ENCODE data around the gene AVPR2. TPM values are rescaled to one million over a fixed set of nuclear protein-coding genes. Genes with fewer than 3 reads are reported as not detected.

The AVPR2 gene
- total RNA-seq, 1 experiment from 2014 or later = not detected

- Histone ChIP-seq H3K4me2 (ENCODE audit: low read length) (no peak overlapping the region), H3K79me2 (ENCODE audit: low read length) (no peaks in the 10 kb centered on the region), H3K36me3 (ENCODE audit: low read depth, low read length) (no peaks in the 10 kb centered on the region), H3F3A (ENCODE audit: low read length, unreplicated experiment) (no peaks in the 10 kb centered on the region), H3K9me2 (replicated peaks; ENCODE audit: low read length) (no peaks in the 10 kb centered on the region), H3K27ac (ENCODE audit: low read length) (no peak overlapping the region), H3K4me3 (ENCODE audit: low read length) (no peak overlapping the region), H3K27me3 (ENCODE audit: low read length) (no peaks in the 10 kb centered on the region), H4K20me1 (ENCODE audit: low read length) (no peaks in the 10 kb centered on the region), H3K9ac (ENCODE audit: low read length) (no peak overlapping the region), H3K4me1 (ENCODE audit: insufficient read depth, low read length) (no peaks in the 10 kb centered on the region), H3K9me3 (ENCODE audit: low read length) (no peaks in the 10 kb centered on the region), H2AFZ (ENCODE audit: low read length) (no peak overlapping the region)
- BruUV-seq (replicated peaks) = no TSS peak
- intact Hi-C loops (cut with micrococcal nuclease) = no loop called here
- CTCF ChIA-PET = no interaction called here
- POLR2A ChIA-PET (ENCODE audit: unreplicated experiment) = no interaction called here
- TF ChIP-seq EZH2 (IDR thresholded peaks at IDR 0.05; ENCODE audit: low read length, unreplicated experiment) (no peak), EZH2phosphoT487 (IDR thresholded peaks at IDR 0.05; ENCODE audit: borderline replicate concordance, low read length) (no peak), CTCF (conservative IDR thresholded peaks at IDR 0.05; ENCODE audit: low read depth, low read length) (no peak)
- DNase-seq (no peak), ATAC-seq (no peak)
Observed at GRCh38 chrX:153920546-153920945, 16.1 kb downstream of the AVPR2 start.

- DNase-seq = no peak
- no peaks in the 10 kb centered on the region for H3K9me2 ChIP-seq (replicated peaks; ENCODE audit: low read length)
- H4K20me1 ChIP-seq (ENCODE audit: low read length) = no peaks in the 10 kb centered on the region
- no peak overlapping the region for H3K4me2 ChIP-seq (ENCODE audit: low read length)
- H3K4me1 ChIP-seq (ENCODE audit: insufficient read depth, low read length) = no peaks in the 10 kb centered on the region
- no peak overlapping the region for H2AFZ ChIP-seq (ENCODE audit: low read length)
- no peak for ATAC-seq
- CTCF ChIA-PET = no interaction called here
- intact Hi-C loops (cut with micrococcal nuclease) = no loop called here
- TF ChIP-seq EZH2 (IDR thresholded peaks at IDR 0.05; ENCODE audit: low read length, unreplicated experiment) (no peak), EZH2phosphoT487 (IDR thresholded peaks at IDR 0.05; ENCODE audit: borderline replicate concordance, low read length) (no peak), CTCF (conservative IDR thresholded peaks at IDR 0.05; ENCODE audit: low read depth, low read length) (no peak)
- H3K36me3 ChIP-seq (ENCODE audit: low read depth, low read length) = no peaks in the 10 kb centered on the region
- H3K27me3 ChIP-seq (ENCODE audit: low read length) = no peaks in the 10 kb centered on the region
- BruUV-seq (replicated peaks) = no TSS peak
- H3K9me3 ChIP-seq (ENCODE audit: low read length) = no peaks in the 10 kb centered on the region
- H3K4me3 ChIP-seq (ENCODE audit: low read length) = no peak overlapping the region
- no peak overlapping the region for H3K27ac ChIP-seq (ENCODE audit: low read length)
- POLR2A ChIA-PET (ENCODE audit: unreplicated experiment) = no interaction called here
- H3K9ac ChIP-seq (ENCODE audit: low read length) = no peak overlapping the region
- H3K79me2 ChIP-seq (ENCODE audit: low read length) = no peaks in the 10 kb centered on the region
- H3F3A ChIP-seq (ENCODE audit: low read length, unreplicated experiment) = no peaks in the 10 kb centered on the region
Observed at GRCh38 chrX:153921070-153921469, 16.6 kb downstream of the AVPR2 start.

DNA sequence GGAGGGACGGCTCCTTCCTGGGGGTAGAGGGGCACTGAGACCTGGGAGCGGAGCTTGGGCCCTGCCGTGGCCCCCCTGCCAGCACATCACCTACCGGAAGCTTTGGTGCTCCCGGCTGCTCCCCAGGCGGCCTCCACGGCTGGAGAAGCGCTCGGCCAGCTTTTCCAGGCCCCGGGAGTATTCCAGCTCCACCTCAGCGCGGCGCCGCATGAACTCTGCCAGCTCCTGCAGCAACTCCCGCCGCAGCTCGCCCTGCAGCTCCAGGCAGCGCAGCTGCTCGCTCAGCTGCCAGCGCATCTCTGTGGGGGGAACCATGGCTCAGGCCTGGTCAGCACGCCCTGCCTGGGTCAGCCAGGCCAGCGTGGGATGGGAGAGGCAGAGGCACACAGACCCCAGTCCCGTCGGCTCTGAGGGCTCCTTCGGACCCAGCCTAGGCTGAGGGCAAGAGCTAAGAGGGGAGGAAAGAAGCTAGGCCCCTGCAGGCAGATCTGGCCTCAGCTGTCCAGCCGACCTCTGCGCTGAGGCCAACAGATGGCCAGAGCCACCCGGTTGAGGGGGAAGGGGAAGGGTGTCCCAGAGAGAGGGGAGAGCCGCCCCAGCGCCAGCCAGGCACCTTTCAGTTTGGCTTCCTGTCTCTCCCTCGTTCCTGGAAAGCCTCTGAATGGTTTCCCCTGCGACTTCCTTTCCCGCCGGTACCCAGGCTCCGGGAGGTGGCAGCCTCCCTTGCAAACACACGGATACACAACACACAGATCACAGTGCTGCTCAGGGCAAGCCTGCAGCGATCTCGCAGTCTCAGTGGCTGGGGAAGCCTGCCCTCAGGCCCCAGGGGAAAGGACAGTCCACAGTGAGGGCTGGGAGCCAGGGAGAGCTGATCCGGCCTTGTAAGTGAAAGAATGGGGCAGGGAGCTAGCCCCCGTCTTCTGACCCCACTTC, 17.3 kb downstream of the AVPR2 start:
- no peak overlapping the region for H3K27ac ChIP-seq (ENCODE audit: low read length)
- no TSS peak for BruUV-seq (replicated peaks)
- peak; percentile 16; the same call in 1 of the 2 replicates for ATAC-seq
- no peaks in the 10 kb centered on the region for H3K27me3 ChIP-seq (ENCODE audit: low read length)
- no peak overlapping the region for H3K4me3 ChIP-seq (ENCODE audit: low read length)
- POLR2A ChIA-PET (ENCODE audit: unreplicated experiment) = no interaction called here
- no peak overlapping the region for H3K9ac ChIP-seq (ENCODE audit: low read length)
- H3K4me1 ChIP-seq (ENCODE audit: insufficient read depth, low read length) = peaks cover 3% of the 10 kb centered on the region
- H3K9me3 ChIP-seq (ENCODE audit: low read length) = no peaks in the 10 kb centered on the region
- intact Hi-C loops (cut with micrococcal nuclease) = no loop called here
- no peak for DNase-seq
- CTCF ChIA-PET = interaction anchor here (1.4 kb wide), 1 partner anchor 25 kb away, joined by 16 read pairs; no protein-coding TSS in a partner anchor
- TF ChIP-seq EZH2 (IDR thresholded peaks at IDR 0.05; ENCODE audit: low read length, unreplicated experiment) = no peak
- TF ChIP-seq CTCF (conservative IDR thresholded peaks at IDR 0.05; ENCODE audit: low read depth, low read length) = no peak
- TF ChIP-seq EZH2phosphoT487 (IDR thresholded peaks at IDR 0.05; ENCODE audit: borderline replicate concordance, low read length) = no peak
- H3K4me2 ChIP-seq (ENCODE audit: low read length) = no peak overlapping the region
- H4K20me1 ChIP-seq (ENCODE audit: low read length) = no peaks in the 10 kb centered on the region
- H3K36me3 ChIP-seq (ENCODE audit: low read depth, low read length) = no peaks in the 10 kb centered on the region
- no peaks in the 10 kb centered on the region for H3F3A ChIP-seq (ENCODE audit: low read length, unreplicated experiment)
- no peaks in the 10 kb centered on the region for H3K9me2 ChIP-seq (replicated peaks; ENCODE audit: low read length)
- H3K79me2 ChIP-seq (ENCODE audit: low read length) = no peaks in the 10 kb centered on the region
- no peak overlapping the region for H2AFZ ChIP-seq (ENCODE audit: low read length)
